GM21381 (cell line): Measurements from ENCODE around the gene UNC5B.

Experiments used
- ATAC-seq: cut with Tn5 transposase; IDR thresholded peaks from one replicate; pipeline ENCODE4 v1.9.1; 2021; ENCODE audit warnings: mild to moderate bottlenecking, moderate library complexity; ENCODE audit not compliant: unreplicated experiment

The UNC5B gene

DNA sequence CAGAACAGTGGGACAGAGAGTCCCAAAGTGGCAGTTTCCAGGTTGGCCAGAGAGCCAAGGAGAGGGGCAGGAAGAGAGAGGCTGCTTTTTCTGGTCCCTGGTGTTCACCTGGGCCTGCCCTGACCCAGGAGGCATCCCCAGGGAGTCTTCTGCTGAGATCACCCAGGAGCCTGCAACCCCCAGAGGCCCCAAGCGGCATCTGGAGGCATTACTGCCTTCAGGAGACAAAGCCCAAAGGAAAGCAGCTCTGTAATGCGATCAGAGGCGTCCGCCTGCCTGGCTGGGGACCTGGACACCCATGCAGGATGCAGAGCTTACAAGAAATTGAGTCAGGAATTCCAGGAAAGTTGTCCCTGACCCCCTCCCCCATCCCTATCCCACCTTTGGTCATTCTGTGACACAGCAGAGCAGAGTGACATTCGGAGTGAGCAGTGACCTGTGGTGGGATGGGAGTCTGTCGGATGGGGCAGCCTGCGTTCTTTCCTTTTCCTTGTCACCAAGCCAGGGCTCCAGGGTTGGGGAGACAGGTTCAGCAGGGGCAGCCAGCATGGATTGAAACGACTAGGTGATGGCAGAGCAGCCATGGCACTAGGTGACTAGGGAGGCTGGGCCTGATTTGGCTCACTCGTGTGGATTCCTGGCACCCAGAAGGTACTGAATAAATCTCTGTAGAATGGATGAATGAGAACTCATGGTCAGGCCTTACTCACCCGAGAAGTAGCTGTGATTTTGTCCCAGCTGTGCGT is 10.4 kb downstream of the UNC5B start:
- no peak for ATAC-seq

GRCh38 chr10:71223347-71224058 is 11.1 kb downstream of the UNC5B start:
- ATAC-seq: no peak

DNA sequence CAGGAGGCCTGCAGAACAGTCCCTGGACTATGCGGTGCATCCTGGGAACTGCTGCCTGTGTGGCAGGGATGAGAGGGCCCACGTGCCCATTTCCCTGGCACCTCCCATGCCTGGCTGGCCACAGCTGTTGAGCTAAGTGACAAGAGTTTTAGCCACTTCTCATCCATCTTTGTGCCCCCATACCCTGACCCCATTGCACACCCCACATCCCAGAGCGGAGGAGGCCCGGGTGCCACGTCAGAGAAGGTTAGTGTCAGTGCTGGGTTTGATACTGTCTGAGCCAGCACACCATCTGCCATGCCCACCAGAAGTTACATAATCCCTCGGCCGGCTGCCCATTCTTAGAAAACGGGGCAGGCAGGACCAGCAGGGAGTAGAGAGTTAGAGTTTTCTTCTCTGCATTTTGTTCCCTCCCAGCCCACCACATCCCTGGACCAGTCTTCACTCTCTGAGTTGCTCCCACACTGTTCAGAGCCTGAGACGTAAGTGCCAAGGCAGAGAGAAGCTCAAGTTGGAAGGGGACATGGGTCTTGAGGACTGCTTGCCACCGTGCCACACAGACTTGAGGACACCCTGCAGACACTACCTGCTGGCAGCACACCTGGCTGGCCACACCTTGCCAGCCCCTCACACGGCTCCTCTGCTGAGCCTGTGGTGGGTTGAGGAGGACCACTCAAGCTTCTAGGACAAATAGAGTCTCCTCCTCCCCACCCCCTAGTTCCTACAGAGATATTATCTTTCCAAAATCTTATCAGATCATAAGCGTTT is 13.1 kb downstream of the UNC5B start:
- ATAC-seq: no peak

- no peak for ATAC-seq
Observed at GRCh38 chr10:71228875-71229675, 16.7 kb downstream of the UNC5B start.

DNA sequence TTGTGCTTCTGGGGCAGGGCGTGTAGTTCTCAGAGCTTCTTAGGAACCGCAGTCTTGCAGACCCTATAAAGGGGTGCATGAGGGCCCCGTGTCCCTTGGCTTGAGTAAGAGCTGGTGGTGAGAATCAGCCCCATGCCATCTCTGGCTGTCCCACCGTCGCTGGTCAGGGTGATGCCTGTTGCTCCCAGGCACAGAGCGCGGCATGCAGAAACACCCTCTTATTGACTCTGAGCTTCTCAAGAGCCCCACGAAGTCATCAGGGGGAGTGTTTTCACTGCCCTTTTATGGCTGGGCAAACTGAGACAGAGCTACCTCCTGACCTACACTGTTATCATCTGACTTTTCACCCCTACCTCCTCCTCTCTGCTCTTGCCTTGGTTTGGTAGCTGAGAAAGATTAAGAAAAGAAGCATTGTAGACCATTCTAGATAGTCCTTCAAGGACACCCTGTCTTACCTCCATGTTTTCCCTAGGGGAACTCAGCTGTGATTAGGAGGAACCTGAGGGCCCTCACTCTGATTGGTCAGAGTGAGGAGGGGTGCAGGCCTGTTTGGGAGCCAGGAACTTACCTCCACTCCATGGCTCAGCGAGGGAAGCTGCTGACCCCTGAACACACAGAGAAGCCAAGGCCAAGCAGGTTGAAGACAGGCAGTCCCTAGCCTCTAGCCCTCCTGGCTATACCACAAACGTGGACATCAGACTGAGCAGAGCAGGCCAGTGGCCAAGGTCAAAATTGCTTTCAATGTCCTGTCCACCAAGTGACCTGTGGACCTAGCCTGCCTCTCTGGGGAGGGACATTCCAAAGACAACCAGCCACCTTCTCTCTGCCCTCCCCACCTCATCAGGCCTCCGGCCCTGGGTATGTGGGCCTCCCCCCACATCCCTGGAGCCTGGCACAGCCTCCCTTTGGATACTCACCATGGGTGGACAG is 17.6 kb downstream of the UNC5B start:
- ATAC-seq: no peak

- ATAC-seq: no peak
Observed at GRCh38 chr10:71230656-71231025, 18.3 kb downstream of the UNC5B start.

DNA sequence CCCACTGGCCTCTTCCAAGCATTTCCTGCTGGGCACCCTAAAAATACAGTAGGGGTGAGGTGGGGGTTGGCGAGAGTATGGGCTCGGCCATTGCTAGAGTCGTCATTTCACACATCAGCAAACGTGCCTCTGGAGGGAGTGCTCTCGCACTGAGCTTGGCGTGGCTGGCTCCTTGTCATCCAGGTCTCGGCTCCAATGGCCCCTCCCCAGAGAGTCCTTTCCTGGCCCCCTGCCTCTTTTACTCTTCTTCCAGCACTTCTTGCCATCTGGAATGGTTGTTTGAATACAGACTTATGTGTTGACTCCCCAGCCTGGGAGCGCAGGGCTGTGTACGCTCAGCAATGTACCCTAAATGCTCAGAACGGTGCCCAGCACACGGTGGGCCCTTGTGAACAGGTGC is 18.8 kb downstream of the UNC5B start:
- ATAC-seq: no peak

DNA sequence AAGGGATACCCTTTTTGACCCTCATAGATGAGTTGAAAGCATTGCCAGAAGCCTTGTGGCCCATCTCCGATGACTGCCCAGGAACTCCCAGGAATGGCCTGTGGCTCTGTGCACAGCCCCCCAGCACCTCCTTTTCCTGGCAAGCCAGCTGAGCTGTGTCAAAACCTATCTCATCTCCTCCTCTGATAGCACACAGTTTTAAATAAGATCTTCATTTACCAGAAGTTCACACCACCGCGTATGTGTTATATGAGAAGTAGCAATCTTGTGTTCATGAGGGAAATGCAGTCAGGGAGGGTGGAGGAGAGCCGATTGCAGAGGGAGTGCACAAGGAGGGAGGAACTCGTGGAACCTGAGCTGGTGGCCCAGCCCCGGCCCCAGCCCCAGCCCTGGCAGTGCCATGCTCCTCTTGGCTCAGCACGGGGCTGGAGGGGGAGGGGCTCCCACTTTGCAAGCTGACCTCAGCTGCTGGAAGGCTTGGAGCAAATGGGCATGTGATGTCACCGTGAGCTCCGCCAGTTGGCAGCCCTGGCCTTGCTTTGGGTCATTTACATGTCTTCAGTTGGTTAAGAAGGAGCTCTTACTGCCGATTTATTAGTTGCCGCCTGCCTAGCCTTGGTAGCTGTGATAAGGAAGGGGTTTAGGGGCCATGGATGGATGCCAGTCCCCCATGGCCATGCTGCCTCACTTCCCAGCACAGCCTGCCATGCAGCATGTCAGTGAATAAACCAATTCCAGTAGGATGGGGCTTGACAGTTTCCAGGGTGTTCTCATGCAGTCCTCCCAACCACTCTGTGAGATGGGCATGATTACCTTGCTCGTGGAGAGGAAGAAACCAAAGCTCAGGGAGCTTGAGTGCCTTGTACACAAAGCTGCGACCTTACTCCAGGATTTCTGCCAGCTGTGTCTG is 20.0 kb downstream of the UNC5B start:
- ATAC-seq: no peak

GRCh38 chr10:71233482-71233892 is 21.1 kb downstream of the UNC5B start:
- no peak for ATAC-seq

- ATAC-seq: no peak
Observed at GRCh38 chr10:71234004-71234894, 21.9 kb downstream of the UNC5B start.

GRCh38 chr10:71234970-71235685 is 22.8 kb downstream of the UNC5B start:
- no peak for ATAC-seq

DNA sequence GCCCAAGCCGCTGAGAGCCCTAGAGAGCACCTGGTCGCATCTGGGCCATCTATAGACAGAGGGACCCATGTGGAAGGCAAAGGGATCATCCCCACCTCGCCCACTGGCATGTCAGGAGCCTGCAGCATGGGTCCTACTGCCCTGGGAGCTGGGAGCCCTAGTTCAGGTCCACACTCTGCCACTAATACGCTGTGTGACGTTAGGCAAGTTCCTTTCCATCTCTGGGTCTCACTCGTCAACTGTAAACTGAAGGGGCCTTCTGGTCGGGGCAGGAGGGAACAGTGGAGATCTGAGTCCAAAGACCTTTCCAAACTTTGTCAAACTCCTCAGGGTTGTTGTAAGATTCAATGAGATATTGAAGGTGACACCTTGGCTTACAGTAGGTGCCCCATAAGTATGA is 23.4 kb downstream of the UNC5B start:
- ATAC-seq: no peak

DNA sequence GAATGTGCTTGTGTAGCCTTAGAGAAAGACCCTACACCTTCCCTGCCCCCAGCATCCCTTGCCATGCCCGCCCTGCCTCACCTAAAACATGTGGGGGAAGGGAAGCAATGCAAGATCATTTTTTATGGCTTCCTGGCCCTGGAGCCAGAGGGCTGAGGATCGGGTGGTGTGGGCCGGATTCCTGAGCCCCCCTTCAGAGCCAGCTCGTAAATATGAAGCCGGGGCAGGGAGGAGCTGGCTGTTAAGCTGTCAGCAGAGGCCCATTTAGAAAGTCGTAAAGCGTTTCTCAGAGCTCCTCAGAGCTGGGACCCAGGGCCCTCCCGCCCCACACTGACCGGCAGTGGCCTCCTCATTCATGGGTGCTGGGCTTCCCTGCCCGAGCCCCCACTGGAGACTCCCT is 23.9 kb downstream of the UNC5B start:
- no peak for ATAC-seq

DNA sequence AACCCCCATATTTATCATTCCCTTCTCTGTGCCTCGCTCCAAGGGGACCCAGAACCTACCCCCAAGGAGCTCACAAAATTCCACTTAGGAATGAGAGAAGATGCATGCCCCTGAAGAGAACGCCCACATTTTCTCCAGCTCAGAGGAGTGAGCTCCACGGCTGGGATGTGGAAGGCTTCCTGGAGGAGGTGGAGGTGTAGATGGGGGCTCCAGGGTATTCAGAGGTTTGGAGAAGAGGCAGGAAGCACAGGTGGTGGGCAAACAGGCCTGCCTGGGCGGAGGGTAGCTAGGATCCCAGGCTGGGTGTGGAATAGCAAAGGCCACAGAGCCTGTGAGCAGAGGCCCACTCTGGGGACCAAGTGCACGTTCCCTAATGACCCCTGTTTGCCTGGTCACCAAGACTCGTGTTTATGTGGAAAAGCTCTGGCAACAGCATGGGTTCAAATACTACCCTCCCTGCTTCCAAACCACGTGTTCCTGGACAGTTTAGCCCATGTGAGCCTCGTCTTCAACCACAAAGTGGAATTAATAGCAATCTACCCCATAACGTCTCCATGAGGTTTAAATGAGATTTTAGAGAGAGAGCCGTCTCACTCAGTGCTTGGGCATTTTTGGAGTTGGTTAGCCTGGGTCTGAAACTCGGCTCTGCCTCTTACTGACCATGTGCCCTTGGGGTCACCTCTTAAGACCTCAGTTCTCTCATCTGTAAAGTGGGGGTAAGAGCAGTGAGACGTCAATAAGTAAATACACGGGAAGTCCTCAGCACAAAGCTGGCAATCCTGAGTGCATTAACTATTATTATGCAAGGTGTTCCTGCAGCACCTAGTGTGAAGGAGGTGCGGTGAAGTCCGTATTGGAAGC is 24.7 kb downstream of the UNC5B start:
- ATAC-seq: no peak

- no peak for ATAC-seq
Observed at GRCh38 chr10:71237843-71238623, 25.7 kb downstream of the UNC5B start.

GRCh38 chr10:71238626-71239025 is 26.3 kb downstream of the UNC5B start:
- no peak for ATAC-seq
